GM23338 (cell line): ENCODE results near the gene ERGIC3. TPM values are rescaled to one million over a fixed set of nuclear protein-coding genes. Genes with fewer than 3 reads are reported as not detected.
"Not testable (repeated sequence)": the region's sequence is repeated elsewhere in the genome, so short reads cannot be mapped to it uniquely, and the experiment has no call there.

ENCODE experiments used
- ATAC-seq: fragments of 200-7000 bp; cut with Tn5 transposase; 3 replicates; pipeline ENCODE4 v1.9.1; 2020
- DNase-seq: peaks from one replicate; pipeline ENCODE4 v3.0.0-alpha.2; 2015; ENCODE audit warnings: low spot score
- H2AFZ ChIP-seq: fragments of 200-600 bp; sonication (generic); 2 replicates; pipeline ENCODE4 v1.8.0; 2016; ENCODE audit warnings: antibody characterized with exemption, mild to moderate bottlenecking, moderate library complexity
- H3F3A ChIP-seq: fragments of 200-600 bp; sonication (generic); replicated peaks from 2 replicates; pipeline ENCODE4 v1.8.0; 2017; ENCODE audit warnings: antibody characterized with exemption, mixed run types, low read depth
- H3K27ac ChIP-seq: fragments of 200-600 bp; sonication (generic); 2 replicates; pipeline ENCODE4 v1.6.1; 2016; ENCODE audit warnings: low read depth
- H3K27me3 ChIP-seq: fragments of 200-600 bp; sonication (generic); 2 replicates; pipeline ENCODE4 v1.8.0; 2016; ENCODE audit warnings: mild to moderate bottlenecking, mixed run types, moderate library complexity; ENCODE audit not compliant: insufficient read depth
- H3K36me3 ChIP-seq: fragments of 200-600 bp; sonication (generic); 2 replicates; pipeline ENCODE4 v1.8.0; 2016; ENCODE audit warnings: mild to moderate bottlenecking; ENCODE audit not compliant: insufficient read depth
- H3K4me1 ChIP-seq: fragments of 200-600 bp; sonication (generic); 2 replicates; pipeline ENCODE4 v1.8.0; 2016; ENCODE audit warnings: mild to moderate bottlenecking, moderate library complexity; ENCODE audit not compliant: insufficient read depth
- H3K4me2 ChIP-seq: fragments of 200-600 bp; sonication (generic); 2 replicates; pipeline ENCODE4 v1.7.1; 2017; ENCODE audit warnings: mixed run types
- H3K4me3 ChIP-seq: fragments of 200-600 bp; sonication (generic); 2 replicates; pipeline ENCODE4 v1.6.1; 2016; ENCODE audit warnings: mixed run types
- H3K79me2 ChIP-seq: fragments of 200-600 bp; sonication (generic); replicated peaks from 2 replicates; pipeline ENCODE4 v1.8.0; 2017; ENCODE audit warnings: mild to moderate bottlenecking; ENCODE audit not compliant: insufficient read depth
- H3K9me2 ChIP-seq: fragments of 200-600 bp; sonication (generic); 2 replicates; pipeline ENCODE4 v1.8.0; 2017; ENCODE audit not compliant: insufficient read depth
- H4K20me1 ChIP-seq: fragments of 200-600 bp; sonication (generic); replicated peaks from 2 replicates; pipeline ENCODE4 v1.8.0; 2017; ENCODE audit warnings: mild to moderate bottlenecking; ENCODE audit not compliant: insufficient read depth
- H3K27ac Mint-ChIP-seq: 2 replicates; pipeline ENCODE4 v1.8.0; 2020; ENCODE audit warnings: inconsistent platforms, mild to moderate bottlenecking, moderate library complexity, mixed read lengths
- H3K27me3 Mint-ChIP-seq: 3 replicates; pipeline ENCODE4 v1.8.0; 2022; ENCODE audit warnings: low read depth, mild to moderate bottlenecking, moderate library complexity, mixed read lengths, inconsistent platforms; ENCODE audit not compliant: insufficient read depth, poor library complexity
- H3K36me3 Mint-ChIP-seq: 3 replicates; pipeline ENCODE4 v1.8.0; 2021; ENCODE audit warnings: low read depth, mild to moderate bottlenecking, inconsistent platforms, moderate library complexity, mixed read lengths
- H3K4me1 Mint-ChIP-seq: 3 replicates; pipeline ENCODE4 v1.8.0; 2020; ENCODE audit warnings: mild to moderate bottlenecking, inconsistent platforms, mixed read lengths
- H3K4me3 Mint-ChIP-seq: 3 replicates; pipeline ENCODE4 v1.8.0; 2021; ENCODE audit warnings: moderate library complexity, mild to moderate bottlenecking, inconsistent platforms, mixed read lengths
- H3K9me3 Mint-ChIP-seq: 3 replicates; pipeline ENCODE4 v1.8.0; 2020; ENCODE audit warnings: moderate library complexity, mild to moderate bottlenecking, inconsistent platforms, mixed read lengths
- CREB1 ChIP-seq: fragments of 250-450 bp; sonication (Bioruptor Pico); IDR thresholded peaks from 2 replicates; pipeline ENCODE4 v1.5.0; 2020; ENCODE audit warnings: low read depth, mild to moderate bottlenecking, moderate library complexity
- CTCF ChIP-seq, 2 experiments: fragments of 200-600 bp in 1 of 2; sonication (generic) in 1 of 2; conservative IDR thresholded peaks; 2 replicates each; pipeline versions ENCODE4 v1.5.1 to v1.6.1; 2016 to 2017; ENCODE audit warnings: antibody characterized with exemption in 2 of 2, low read depth in 2 of 2, mild to moderate bottlenecking in 2 of 2, moderate library complexity in 1 of 2
- ETS1 ChIP-seq: IDR thresholded peaks from 2 replicates; pipeline ENCODE4 v1.6.1; 2016; ENCODE audit warnings: antibody characterized with exemption
- EZH2 ChIP-seq: fragments of 200-600 bp; sonication (generic); IDR thresholded peaks from one replicate; pipeline ENCODE4 v1.8.0; 2017; ENCODE audit warnings: antibody characterized with exemption, mild to moderate bottlenecking, low read depth; ENCODE audit not compliant: unreplicated experiment
- EZH2phosphoT487 ChIP-seq: fragments of 200-600 bp; sonication (generic); IDR thresholded peaks from one replicate; pipeline ENCODE4 v1.8.1; 2018; ENCODE audit warnings: antibody characterized with exemption; ENCODE audit not compliant: unreplicated experiment
- NANOG ChIP-seq: IDR thresholded peaks from 2 replicates; pipeline ENCODE4 v1.6.1; 2016; ENCODE audit warnings: antibody characterized with exemption, borderline replicate concordance
- POLR2AphosphoS5 ChIP-seq: IDR thresholded peaks from 2 replicates; pipeline ENCODE4 v1.6.1; 2016; ENCODE audit warnings: antibody characterized with exemption, low read depth
- ZNF462 ChIP-seq: fragments of 250-450 bp; sonication (Bioruptor Pico); IDR thresholded peaks from 2 replicates; pipeline ENCODE4 v1.5.0; 2020; ENCODE audit warnings: mild to moderate bottlenecking, moderate library complexity
- polyA plus RNA-seq: library from polyadenylated mRNA; unstranded; fragments of >200 nt; fragmentation: Nextera tagmentation; extraction: Ambion mirVana; gene quantifications from 2 replicates; pipeline ENCODE4 v1.2.1, GENCODE V29; 2016
- total RNA-seq: library from RNA; depleted of rRNA; stranded (reverse); fragments of >200 nt; shearing (Covaris generic); gene quantifications from 2 replicates; pipeline ENCODE4 v1.2.3, GENCODE V29; 2014

ERGIC3 gene
- total and polyA plus RNA-seq, 2 experiments from 2014 or later, result 139 to 147 TPM

GRCh38 chr20:35517125-35517524 lies 24.8 kb upstream of the ERGIC3 start (continued):
- no peak for TF ChIP-seq ZNF462
- TF ChIP-seq EZH2, result no peak
- no peak for TF ChIP-seq ETS1
- no peak for TF ChIP-seq EZH2phosphoT487
- no peak for TF ChIP-seq POLR2AphosphoS5
- TF ChIP-seq CREB1 (CRISPR knock-in tag), result no peak
- TF ChIP-seq CTCF (conservative IDR thresholded peaks at IDR 0.05; ENCODE audit: low read depth in 2 of 2), result no peak
- no peak for TF ChIP-seq NANOG

- H3K36me3 Mint-ChIP-seq, DNase-seq, H3K27ac ChIP-seq, H3K4me2 ChIP-seq, H3K4me1 Mint-ChIP-seq, H4K20me1 ChIP-seq, H3K79me2 ChIP-seq, H2AFZ ChIP-seq, H3K27me3 ChIP-seq, H3K27ac Mint-ChIP-seq, H3K4me3 Mint-ChIP-seq, H3K9me2 ChIP-seq, H3F3A ChIP-seq, ATAC-seq, H3K4me1 ChIP-seq, H3K36me3 ChIP-seq, H3K9me3 Mint-ChIP-seq, H3K4me3 ChIP-seq: not testable (repeated sequence)
- peaks cover 16% of the 10 kb centered on the region for H3K27me3 Mint-ChIP-seq
Measured at GRCh38 chr20:35517767-35518166, 24.1 kb upstream of the ERGIC3 start.
